Measurements from ENCODE around the gene HIGD1B. TPM values are rescaled to one million over a fixed set of nuclear protein-coding genes. Genes with fewer than 3 reads are reported as not detected.

The HIGD1B gene
- total and polyA plus RNA-seq, 2 donors (not counting 1 experiment from before 2014, with no cell fraction given) = 0.34 TPM; not detected in 1

DNA sequence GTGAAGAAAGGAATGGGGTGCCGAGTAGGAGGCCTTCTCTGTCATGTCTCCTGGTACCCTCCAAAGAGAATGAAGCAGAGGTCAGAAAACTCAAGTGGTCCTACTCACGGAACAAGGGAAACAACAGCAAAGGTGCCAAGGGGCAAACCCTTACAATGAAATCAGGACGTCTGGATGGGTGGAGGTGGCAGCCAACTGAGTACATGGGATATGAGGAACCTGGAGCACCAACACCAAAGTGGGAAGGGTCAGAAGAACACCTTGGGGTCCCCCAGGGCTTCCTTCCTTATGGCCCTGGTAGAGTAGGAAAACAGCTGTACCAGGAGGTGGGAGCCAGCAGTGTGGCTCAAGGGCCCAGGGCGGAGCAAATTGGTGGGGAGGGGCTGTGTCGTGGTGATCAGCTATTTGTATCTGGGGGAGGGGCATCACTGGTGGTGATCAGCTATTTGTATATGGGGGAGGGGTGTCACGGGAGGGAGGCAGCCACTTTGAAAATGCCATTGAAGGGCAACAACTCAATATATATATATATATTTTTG is 643 bp downstream of the HIGD1B start:
- no peak for TF ChIP-seq EZH2 (IDR thresholded peaks at IDR 0.05; ENCODE audit: low read length, missing control alignments)
- no peak for TF ChIP-seq CTCF (conservative IDR thresholded peaks at IDR 0.05 in 1 of 2, IDR thresholded peaks at IDR 0.05 in 1 of 2; ENCODE audit: low read depth in 1 of 2, low read length in 2 of 2)
- H3K36me3 ChIP-seq (ENCODE audit: control insufficient read depth, insufficient read depth, low read length) = peaks cover 10% of the 10 kb centered on the region
- no peak overlapping the region for H3K4me3 ChIP-seq (replicated peaks in 1 of 4; ENCODE audit: control extremely low read depth in 1 of 4, insufficient read depth in 1 of 4, low read depth in 3 of 4, low read length in 4 of 4)
- H3K4me1 ChIP-seq (ENCODE audit: control insufficient read depth, extremely low read depth, insufficient read depth, low read length) = peaks cover 10% of the 10 kb centered on the region
- no peak overlapping the region for H3K27ac ChIP-seq (ENCODE audit: insufficient read depth, low read length)
- no peak overlapping the region for H2AFZ ChIP-seq (ENCODE audit: low read length)
- no peaks in the 10 kb centered on the region for H4K20me1 ChIP-seq (ENCODE audit: control insufficient read depth, extremely low read depth, insufficient read depth, low read length)
- no peak overlapping the region for H3K4me2 ChIP-seq (ENCODE audit: extremely low read depth, insufficient read depth, low read length)
- H3K9me3 ChIP-seq (ENCODE audit: control insufficient read depth, insufficient read depth, low read depth, low read length) = no peaks in the 10 kb centered on the region
- no peak for DNase-seq (ENCODE audit: low read depth in 2 of 2)
- H3K79me2 ChIP-seq (ENCODE audit: control insufficient read depth, insufficient read depth, low read length) = no peaks in the 10 kb centered on the region
- H3K27me3 ChIP-seq (ENCODE audit: control insufficient read depth, insufficient read depth, low read length) = no peaks in the 10 kb centered on the region
- H3K9ac ChIP-seq (ENCODE audit: insufficient read depth, low read length) = no peak overlapping the region

GRCh38 chr17:44848961-44849489 is 1.3 kb downstream of the HIGD1B start:
- H3K36me3 ChIP-seq (ENCODE audit: control insufficient read depth, insufficient read depth, low read length) = peaks cover 15% of the 10 kb centered on the region
- H3K4me1 ChIP-seq (ENCODE audit: control insufficient read depth, extremely low read depth, insufficient read depth, low read length) = peaks cover 9% of the 10 kb centered on the region
- H3K4me3 ChIP-seq (replicated peaks in 1 of 4; ENCODE audit: control extremely low read depth in 1 of 4, insufficient read depth in 1 of 4, low read depth in 3 of 4, low read length in 4 of 4) = no peak overlapping the region
- no peaks in the 10 kb centered on the region for H3K79me2 ChIP-seq (ENCODE audit: control insufficient read depth, insufficient read depth, low read length)
- no peaks in the 10 kb centered on the region for H3K27me3 ChIP-seq (ENCODE audit: control insufficient read depth, insufficient read depth, low read length)
- DNase-seq (ENCODE audit: low read depth in 2 of 2) = no peak
- H3K27ac ChIP-seq (ENCODE audit: insufficient read depth, low read length) = no peak overlapping the region
- no peak for TF ChIP-seq EZH2 (IDR thresholded peaks at IDR 0.05; ENCODE audit: low read length, missing control alignments)
- TF ChIP-seq CTCF (conservative IDR thresholded peaks at IDR 0.05 in 1 of 2, IDR thresholded peaks at IDR 0.05 in 1 of 2; ENCODE audit: low read depth in 1 of 2, low read length in 2 of 2) = no peak
- no peak overlapping the region for H3K9ac ChIP-seq (ENCODE audit: insufficient read depth, low read length)
- no peaks in the 10 kb centered on the region for H3K9me3 ChIP-seq (ENCODE audit: control insufficient read depth, insufficient read depth, low read depth, low read length)
- H3K4me2 ChIP-seq (ENCODE audit: extremely low read depth, insufficient read depth, low read length) = no peak overlapping the region
- no peaks in the 10 kb centered on the region for H4K20me1 ChIP-seq (ENCODE audit: control insufficient read depth, extremely low read depth, insufficient read depth, low read length)
- no peak overlapping the region for H2AFZ ChIP-seq (ENCODE audit: low read length)

DNA sequence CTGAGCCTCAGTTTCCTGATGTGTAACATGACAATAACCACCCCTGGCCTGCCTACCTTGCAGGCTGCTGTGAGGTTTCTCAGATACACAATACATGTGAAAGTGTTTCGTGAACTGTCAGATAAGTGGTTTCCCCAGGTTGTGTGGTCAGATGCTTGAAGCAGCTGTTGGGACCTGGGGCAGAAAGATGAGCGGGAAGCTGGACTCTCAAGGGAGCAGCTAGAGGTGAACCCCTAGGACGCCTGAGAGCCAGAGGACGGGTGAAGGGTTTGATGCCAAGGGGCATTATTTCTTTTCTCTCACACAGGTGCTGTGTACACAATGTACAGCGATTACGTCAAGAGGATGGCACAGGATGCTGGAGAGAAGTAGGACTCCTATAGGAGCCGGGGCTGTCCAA is 2.3 kb downstream of the HIGD1B start:
- peaks cover 2% of the 10 kb centered on the region for H3K4me1 ChIP-seq (ENCODE audit: control insufficient read depth, extremely low read depth, insufficient read depth, low read length)
- no peak overlapping the region for H3K4me2 ChIP-seq (ENCODE audit: extremely low read depth, insufficient read depth, low read length)
- no peaks in the 10 kb centered on the region for H3K79me2 ChIP-seq (ENCODE audit: control insufficient read depth, insufficient read depth, low read length)
- no peaks in the 10 kb centered on the region for H3K9me3 ChIP-seq (ENCODE audit: control insufficient read depth, insufficient read depth, low read depth, low read length)
- no peak for TF ChIP-seq EZH2 (IDR thresholded peaks at IDR 0.05; ENCODE audit: low read length, missing control alignments)
- no peak for TF ChIP-seq CTCF (conservative IDR thresholded peaks at IDR 0.05 in 1 of 2, IDR thresholded peaks at IDR 0.05 in 1 of 2; ENCODE audit: low read depth in 1 of 2, low read length in 2 of 2)
- H3K27me3 ChIP-seq (ENCODE audit: control insufficient read depth, insufficient read depth, low read length) = no peaks in the 10 kb centered on the region
- no peak overlapping the region for H3K9ac ChIP-seq (ENCODE audit: insufficient read depth, low read length)
- H3K36me3 ChIP-seq (ENCODE audit: control insufficient read depth, insufficient read depth, low read length) = peaks cover 19% of the 10 kb centered on the region
- H2AFZ ChIP-seq (ENCODE audit: low read length) = no peak overlapping the region
- H3K4me3 ChIP-seq (replicated peaks in 1 of 4; ENCODE audit: control extremely low read depth in 1 of 4, insufficient read depth in 1 of 4, low read depth in 3 of 4, low read length in 4 of 4) = no peak overlapping the region
- no peak for DNase-seq (ENCODE audit: low read depth in 2 of 2)
- H4K20me1 ChIP-seq (ENCODE audit: control insufficient read depth, extremely low read depth, insufficient read depth, low read length) = no peaks in the 10 kb centered on the region
- no peak overlapping the region for H3K27ac ChIP-seq (ENCODE audit: insufficient read depth, low read length)

Data from fibroblast of lung (primary cell).